AG10803 (cell line): ENCODE measurements around the gene HK2.

Experiments used
- DNase-seq: peaks from one replicate; pipeline ENCODE4 v3.0.0; 2010; ENCODE audit warnings: low read depth
- H3K4me3 ChIP-seq: 2 replicates; pipeline ENCODE4 v1.5.1; 2011; ENCODE audit warnings: mild to moderate bottlenecking, low read length, control low read depth
- CTCF ChIP-seq: conservative IDR thresholded peaks from 2 replicates; pipeline ENCODE4 v1.5.1; 2011; ENCODE audit warnings: mild to moderate bottlenecking, low read length, control low read depth, inconsistent platforms

HK2 gene

GRCh38 chr2:74864728-74865722, 31.1 kb downstream of the HK2 start:
- peak; percentile 45 for DNase-seq
- TF ChIP-seq CTCF = no peak
- no peak overlapping the region for H3K4me3 ChIP-seq

- no peak for TF ChIP-seq CTCF
- DNase-seq = no peak
- no peak overlapping the region for H3K4me3 ChIP-seq
These were observed 32.1 kb downstream of the HK2 start for GRCh38 chr2:74865770-74866674.

- no peak overlapping the region for H3K4me3 ChIP-seq
- DNase-seq = peak; percentile 84
- TF ChIP-seq CTCF = no peak
These were observed 34.1 kb downstream of the HK2 start for GRCh38 chr2:74867841-74868658.

- H3K4me3 ChIP-seq = no peak overlapping the region
- no peak for DNase-seq
- TF ChIP-seq CTCF = no peak
These were observed 35.6 kb downstream of the HK2 start for GRCh38 chr2:74869517-74869916.

- no peak for DNase-seq
- no peak for TF ChIP-seq CTCF
- H3K4me3 ChIP-seq = no peak overlapping the region
These were observed 37.0 kb downstream of the HK2 start for GRCh38 chr2:74870951-74871350.

- no peak for TF ChIP-seq CTCF
- no peak overlapping the region for H3K4me3 ChIP-seq
- DNase-seq = no peak
These were observed 37.5 kb downstream of the HK2 start for GRCh38 chr2:74871414-74871813.
